Heart left ventricle (tissue), 13 donors: ENCODE measurements around the gene BICC1.

Experiments
- POLR2A ChIP-seq, 2 donors: fragments of 450-650 bp; IDR thresholded peaks; one replicate each; pipeline ENCODE4 v1.6.1; 2017; ENCODE audit warnings: antibody characterized with exemption in 2 of 2, mild to moderate bottlenecking in 2 of 2, moderate library complexity in 2 of 2
- TF ChIP-seq, protein P1 (sequence below), 12 donors: fragments of 200-600 bp; sonication (generic) in 4 of 12; IDR thresholded peaks; one replicate each; pipeline versions ENCODE4 v1.5.0 to v1.8.0; 2018 to 2022; ENCODE audit warnings: antibody characterized with exemption in 12 of 12, mild to moderate bottlenecking in 5 of 12
- donor health status: ischemic (EF 13 %, LVEDD 7.1; RV severe dilation, severe dysfunction).
- donor health status: DM: no; HTN: yes; CAD: no.
- donor health status: DM: no; HTN: no; CAD: no.
- donor health status: ischemic (EF 25% LVEDD 6.9; RV normal size, moderate dysfunction).
- donor health status: ischemic (EF 25% LVEDD 5.7; RV mildly dilated, moderate dysfunction).
- donor health status: ischemic (EF 35%, LVEDD 5.7; RV mildly dilated, moderate dysfunction).
- donor health status: nonischemic (EF 11% LVEDD 7.7; RV severe dilation, severe dysfunction).
- donor health status: DM: yes; HTN: yes; CAD: no.
- donor health status: PGD.
- donor health status: ischemic (EF 29% LVEDD 5.4; RV normal size, mild dysfunction).
- donor health status: nonischemic (EF 23%, LVEDD 6.1; RV moderate dilation, normal function).

GRCh38 chr10:58529077-58529728 lies 16.5 kb downstream of the BICC1 start:
- TF ChIP-seq, protein P1, sequence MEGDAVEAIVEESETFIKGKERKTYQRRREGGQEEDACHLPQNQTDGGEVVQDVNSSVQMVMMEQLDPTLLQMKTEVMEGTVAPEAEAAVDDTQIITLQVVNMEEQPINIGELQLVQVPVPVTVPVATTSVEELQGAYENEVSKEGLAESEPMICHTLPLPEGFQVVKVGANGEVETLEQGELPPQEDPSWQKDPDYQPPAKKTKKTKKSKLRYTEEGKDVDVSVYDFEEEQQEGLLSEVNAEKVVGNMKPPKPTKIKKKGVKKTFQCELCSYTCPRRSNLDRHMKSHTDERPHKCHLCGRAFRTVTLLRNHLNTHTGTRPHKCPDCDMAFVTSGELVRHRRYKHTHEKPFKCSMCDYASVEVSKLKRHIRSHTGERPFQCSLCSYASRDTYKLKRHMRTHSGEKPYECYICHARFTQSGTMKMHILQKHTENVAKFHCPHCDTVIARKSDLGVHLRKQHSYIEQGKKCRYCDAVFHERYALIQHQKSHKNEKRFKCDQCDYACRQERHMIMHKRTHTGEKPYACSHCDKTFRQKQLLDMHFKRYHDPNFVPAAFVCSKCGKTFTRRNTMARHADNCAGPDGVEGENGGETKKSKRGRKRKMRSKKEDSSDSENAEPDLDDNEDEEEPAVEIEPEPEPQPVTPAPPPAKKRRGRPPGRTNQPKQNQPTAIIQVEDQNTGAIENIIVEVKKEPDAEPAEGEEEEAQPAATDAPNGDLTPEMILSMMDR (IDR thresholded peaks at IDR 0.05), result no peak
- no peak for TF ChIP-seq POLR2A (IDR thresholded peaks at IDR 0.05)
